Measurements from ENCODE around the gene ZGLP1. TPM values are rescaled to one million over a fixed set of nuclear protein-coding genes. Genes with fewer than 3 reads are reported as not detected.

Gene ZGLP1
- total RNA-seq: under 0.01 and 0.15 TPM in 2 replicates

DNA sequence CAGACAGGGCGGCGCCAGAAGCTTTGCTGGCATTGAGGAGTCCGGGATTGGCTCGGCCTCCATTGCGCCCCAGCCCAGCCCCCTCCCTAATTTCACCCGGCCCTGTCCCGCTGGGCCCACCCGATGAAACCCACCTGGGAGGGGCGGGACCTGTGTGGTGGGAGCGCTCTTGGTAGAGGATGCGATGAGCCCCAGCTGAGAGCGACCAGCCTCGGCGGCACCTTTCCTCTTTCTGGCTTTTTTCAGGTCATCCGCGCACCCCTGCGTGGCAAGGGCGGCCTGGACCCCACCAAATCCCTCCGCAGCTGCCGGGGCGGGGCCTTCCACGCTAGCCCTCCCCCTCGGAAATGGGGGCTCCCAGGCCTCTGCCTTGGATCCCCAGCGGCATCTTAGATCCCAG, at the start of gene ZGLP1:
Gene ZGLP1, minus strand, starts transcription at position 393 of the 400 bp plus-strand sequence.

DNA sequence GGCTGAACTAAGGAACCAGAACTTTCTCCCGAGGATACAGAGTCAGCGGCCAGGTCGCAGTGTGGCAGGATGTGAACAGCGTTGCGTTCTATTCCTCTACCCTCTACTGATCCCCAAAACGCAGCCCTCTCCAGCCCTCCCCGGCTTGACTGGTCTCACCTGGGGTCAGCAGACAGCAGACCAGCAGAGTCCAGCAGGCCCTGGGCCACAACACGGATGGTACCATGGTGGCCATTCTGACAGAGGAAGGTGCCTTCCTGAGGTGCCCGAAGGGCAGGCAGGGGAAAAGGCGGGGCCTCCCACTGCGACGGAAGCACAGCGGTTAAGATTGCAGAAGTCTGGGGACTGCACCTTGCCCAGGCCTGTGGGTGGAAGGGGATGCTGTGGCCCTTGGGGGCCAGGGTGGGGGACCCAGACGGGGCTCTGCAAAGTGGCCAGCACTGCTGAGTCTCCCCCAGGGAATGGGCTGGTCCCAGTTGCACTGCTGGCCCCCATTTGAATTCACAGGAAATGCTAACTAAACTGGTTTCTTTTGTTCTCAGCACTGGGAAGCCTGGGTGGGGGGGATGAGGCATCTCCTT, 29.9 kb upstream of the ZGLP1 start, which contains the start of gene ICAM3:
Gene ICAM3, minus strand, starts transcription at position 245 of the 581 bp plus-strand sequence. Its CDS starts 10 bp downstream, at position 235.

DNA sequence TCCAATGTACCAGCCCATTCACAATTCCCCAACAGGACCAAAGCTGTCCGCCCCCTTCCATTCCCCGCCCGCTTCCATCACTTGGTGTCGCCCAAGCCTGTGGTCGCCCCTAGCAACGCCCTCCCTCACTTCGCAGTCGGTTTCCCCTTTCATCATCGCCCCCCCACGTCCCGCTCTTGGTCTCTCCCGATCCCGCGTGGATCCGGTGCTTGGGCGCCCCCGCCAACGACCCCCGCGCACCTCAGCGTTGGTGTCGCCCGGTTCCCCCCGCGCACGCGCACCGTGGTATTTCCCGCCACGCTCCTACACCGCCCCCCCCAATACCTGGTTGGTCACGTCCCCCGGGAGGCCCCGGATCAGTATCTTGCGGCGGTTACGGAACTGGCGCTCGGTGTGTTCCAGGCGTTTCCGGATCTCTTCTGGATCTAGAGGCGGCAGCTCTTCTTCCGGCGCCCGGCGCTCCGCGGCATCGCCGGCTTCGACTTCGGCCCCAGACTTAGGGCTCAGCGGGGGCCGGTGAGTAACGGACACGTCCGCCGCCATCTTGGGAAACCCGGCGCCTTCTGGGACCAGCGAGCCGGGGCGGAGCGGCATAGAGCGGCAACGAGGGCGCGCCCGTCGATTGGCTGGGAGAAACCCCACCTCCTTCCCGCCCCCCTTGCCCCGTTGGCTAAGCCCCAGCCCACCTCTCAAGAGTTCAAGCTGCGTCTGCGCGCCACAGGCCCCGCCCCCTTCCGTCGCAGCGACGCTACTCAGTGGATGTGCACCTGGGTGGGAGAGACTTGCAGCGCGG, 23.5 kb upstream of the ZGLP1 start, which contains the start of gene RAVER1:
Gene RAVER1, minus strand, starts transcription at position 565 of the 793 bp plus-strand sequence. Its CDS starts 22 bp downstream, at position 543.

GRCh38 chr19:10315335-10316214, 6.0 kb upstream of the ZGLP1 start, which contains the start of gene FDX2:
TSS of gene FDX2 (minus strand) at chr19:10316015. CDS start at chr19:10315996, 19 bp downstream.

GRCh38 chr19:10289836-10290356, 19.7 kb downstream of the ZGLP1 start, which contains the start of gene ICAM5:
TSS of gene ICAM5 (plus strand) at chr19:10289952. CDS start at chr19:10290044, 92 bp downstream.

GRCh38 chr19:10286803-10287737, 22.5 kb downstream of the ZGLP1 start, which contains the start of gene ICAM4:
TSS of gene ICAM4 (plus strand) at chr19:10286955. CDS start at chr19:10287013, 58 bp downstream.

GRCh38 chr19:10270616-10271394, 38.8 kb downstream of the ZGLP1 start, which contains the start of gene ICAM1:
TSS of gene ICAM1 (plus strand) at chr19:10271120. CDS start at chr19:10271160, 40 bp downstream.

Other genes with a start within 250 kb of the ZGLP1 start
- 15.9 and 45.0 TPM in 2 replicates for gene SHFL, start 223.5 kb downstream of the ZGLP1 start, total RNA-seq
- gene ANGPTL6, start 207.1 kb downstream of the ZGLP1 start, total RNA-seq: under 0.01 TPM in 1 of 2 replicates, not detected in the other
- 35.7 and 43.9 TPM in 2 replicates for gene PPAN, start 203.5 kb downstream of the ZGLP1 start, total RNA-seq
- gene P2RY11, start 198.1 kb downstream of the ZGLP1 start, total RNA-seq: 2.0 and 2.9 TPM in 2 replicates
- gene EIF3G, start 189.9 kb downstream of the ZGLP1 start, total RNA-seq: 354 and 514 TPM in 2 replicates
- 33.7 and 39.3 TPM in 2 replicates for gene DNMT1, start 114.9 kb downstream of the ZGLP1 start, total RNA-seq
- 0.61 and 0.65 TPM in 2 replicates for gene S1PR2, start 78.5 kb downstream of the ZGLP1 start, total RNA-seq
- gene MRPL4, start 57.6 kb downstream of the ZGLP1 start, total RNA-seq: 22.0 and 29.9 TPM in 2 replicates
- gene ICAM1, start 38.7 kb downstream of the ZGLP1 start, total RNA-seq: 7.1 and 22.9 TPM in 2 replicates
- 0.65 and 1.4 TPM in 2 replicates for gene ICAM4, start 22.9 kb downstream of the ZGLP1 start, total RNA-seq
- gene ICAM5, start 19.9 kb downstream of the ZGLP1 start, total RNA-seq: under 0.01 and 0.76 TPM in 2 replicates
- 11.0 and 15.7 TPM in 2 replicates for gene FDX2, start 6.2 kb upstream of the ZGLP1 start, total RNA-seq
- gene RAVER1, start 23.7 kb upstream of the ZGLP1 start, total RNA-seq: 7.1 and 7.4 TPM in 2 replicates
- gene ICAM3, start 29.8 kb upstream of the ZGLP1 start, total RNA-seq: 11.7 and 16.6 TPM in 2 replicates
- 59.1 and 82.8 TPM in 2 replicates for gene TYK2, start 70.8 kb upstream of the ZGLP1 start, total RNA-seq
- gene CDC37, start 93.7 kb upstream of the ZGLP1 start, total RNA-seq: 309 and 362 TPM in 2 replicates
- gene PDE4A, start 110.7 kb upstream of the ZGLP1 start, total RNA-seq: 1.6 and 1.7 TPM in 2 replicates
- gene KEAP1, start 193.5 kb upstream of the ZGLP1 start, total RNA-seq: 76.0 and 78.3 TPM in 2 replicates
- gene S1PR5, start 207.6 kb upstream of the ZGLP1 start, total RNA-seq: under 0.01 TPM in 1 of 2 replicates, not detected in the other
- 12.9 and 14.0 TPM in 2 replicates for gene ATG4D, start 234.1 kb upstream of the ZGLP1 start, total RNA-seq